Fibroblast of lung (primary cell): ENCODE results near the gene PANK4. TPM values are rescaled to one million over a fixed set of nuclear protein-coding genes. Genes with fewer than 3 reads are reported as not detected.

ENCODE experiments used
- DNase-seq, 2 donors: peaks; one replicate each; pipeline versions ENCODE4 v3.0.0 to v3.0.0-alpha.2; 2010; ENCODE audit warnings: low read depth in 2 of 2
- H2AFZ ChIP-seq: 2 replicates; pipeline ENCODE4 v1.5.1; 2012; ENCODE audit warnings: low read length, control low read depth, inconsistent platforms
- H3K27ac ChIP-seq: 2 replicates; pipeline ENCODE4 v1.5.1; 2011; ENCODE audit warnings: low read length, control low read depth; ENCODE audit not compliant: insufficient read depth
- H3K27me3 ChIP-seq: 2 replicates; pipeline ENCODE4 v1.5.1; 2011; ENCODE audit warnings: mild to moderate bottlenecking, low read length; ENCODE audit not compliant: control insufficient read depth, insufficient read depth
- H3K36me3 ChIP-seq: 2 replicates; pipeline ENCODE4 v1.5.1; 2011; ENCODE audit warnings: low read length; ENCODE audit not compliant: control insufficient read depth, insufficient read depth
- H3K4me1 ChIP-seq: 2 replicates; pipeline ENCODE4 v1.5.1; 2011; ENCODE audit warnings: low read length; ENCODE audit not compliant: control insufficient read depth, insufficient read depth; ENCODE audit errors: extremely low read depth
- H3K4me2 ChIP-seq: 2 replicates; pipeline ENCODE4 v1.5.1; 2011; ENCODE audit warnings: low read length, control low read depth; ENCODE audit not compliant: insufficient read depth; ENCODE audit errors: extremely low read depth
- H3K4me3 ChIP-seq, 4 experiments: fragments of 200-600 bp in 1 of 4; sonication (generic) in 1 of 4; replicated peaks in 1 of 4; 2 replicates each; pipeline ENCODE4 v1.5.1; 2011 to 2016; ENCODE audit warnings: low read length in 4 of 4, low read depth in 3 of 4, mild to moderate bottlenecking in 3 of 4, control low read depth in 2 of 4, inconsistent platforms in 1 of 4, mixed read lengths in 1 of 4; ENCODE audit not compliant: insufficient read depth in 1 of 4; ENCODE audit errors: control extremely low read depth in 1 of 4
- H3K79me2 ChIP-seq: 2 replicates; pipeline ENCODE4 v1.5.1; 2012; ENCODE audit warnings: mild to moderate bottlenecking, low read length, inconsistent platforms; ENCODE audit not compliant: control insufficient read depth, insufficient read depth
- H3K9ac ChIP-seq: 2 replicates; pipeline ENCODE4 v1.5.1; 2011; ENCODE audit warnings: mild to moderate bottlenecking, low read length, control low read depth; ENCODE audit not compliant: insufficient read depth
- H3K9me3 ChIP-seq: 2 replicates; pipeline ENCODE4 v1.5.1; 2012; ENCODE audit warnings: low read depth, low read length; ENCODE audit not compliant: control insufficient read depth, insufficient read depth
- H4K20me1 ChIP-seq: 2 replicates; pipeline ENCODE4 v1.5.1; 2011; ENCODE audit warnings: low read length; ENCODE audit not compliant: control insufficient read depth, insufficient read depth; ENCODE audit errors: extremely low read depth
- EZH2 ChIP-seq: IDR thresholded peaks from 2 replicates; pipeline ENCODE4 v1.5.1; 2012; ENCODE audit warnings: low read length, control low read depth, mild to moderate bottlenecking; ENCODE audit errors: missing control alignments
- polyA plus RNA-seq, 2 donors: library from polyadenylated mRNA; depleted of rRNA in 1 of 2; stranded (reverse) in 1 of 2; unstranded in 1 of 2; fragments of >200 nt; gene quantifications; 2 replicates each; pipeline ENCODE4 v1.2.1, GENCODE V29; 2011 to 2012; ENCODE audit warnings: missing spikeins in 1 of 2
- total RNA-seq: library from RNA; depleted of rRNA; stranded (reverse); fragments of >200 nt; gene quantifications from 2 replicates; pipeline ENCODE4 v1.2.1, GENCODE V29; 2014
- TF ChIP-seq, protein P1 (sequence below), 2 donors: IDR thresholded peaks in 1 of 2; conservative IDR thresholded peaks in 1 of 2; 1 replicate in 1 of 2; 2 replicates in 1 of 2; pipeline ENCODE4 v1.5.1; 2011 to 2012; ENCODE audit warnings: low read length in 2 of 2, control low read depth in 1 of 2, inconsistent platforms in 1 of 2, low read depth in 1 of 2, mild to moderate bottlenecking in 1 of 2

The PANK4 gene
- total and polyA plus RNA-seq, 2 donors (not counting 1 experiment from before 2014, with no cell fraction given): 8.5 to 17.0 TPM

DNA sequence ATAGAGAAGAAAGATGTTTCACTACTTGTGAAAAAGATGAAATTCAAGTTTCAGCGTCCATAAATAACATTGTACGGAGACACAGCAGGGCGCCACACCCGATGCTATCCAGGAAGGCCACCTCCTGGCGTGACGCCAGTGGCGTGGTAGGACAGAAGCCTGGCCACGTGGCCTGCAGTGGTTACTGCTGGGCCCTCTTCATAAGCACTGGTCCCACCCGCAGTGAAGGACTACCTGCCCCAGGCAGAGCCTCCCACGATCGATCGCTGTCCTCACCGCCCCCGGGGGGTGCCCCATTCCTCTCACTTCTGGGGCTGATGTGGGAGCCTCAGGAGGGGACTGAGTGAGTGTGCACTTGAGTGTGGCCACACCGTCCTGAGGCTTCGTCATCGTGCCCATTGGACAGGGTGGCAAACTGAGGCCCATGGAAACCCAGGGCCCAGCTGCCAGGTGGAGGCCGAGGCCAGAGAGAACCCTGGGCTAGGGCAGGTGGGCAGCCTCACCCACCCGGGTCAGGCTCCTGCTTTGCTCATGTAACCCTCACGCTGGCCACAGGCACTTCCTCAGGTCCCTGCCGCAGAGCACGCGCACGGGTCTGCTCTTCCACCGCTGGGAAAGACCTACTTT, 15.3 kb upstream of the PANK4 start:
- H3K4me3 ChIP-seq: no peak overlapping the region
- no peak overlapping the region for H2AFZ ChIP-seq
- no peaks in the 10 kb centered on the region for H4K20me1 ChIP-seq
- H3K4me2 ChIP-seq: no peak overlapping the region
- no peak for DNase-seq
- peaks cover 2% of the 10 kb centered on the region for H3K4me1 ChIP-seq
- no peak overlapping the region for H3K27ac ChIP-seq
- no peaks in the 10 kb centered on the region for H3K27me3 ChIP-seq
- no peaks in the 10 kb centered on the region for H3K36me3 ChIP-seq
- TF ChIP-seq, protein P1, sequence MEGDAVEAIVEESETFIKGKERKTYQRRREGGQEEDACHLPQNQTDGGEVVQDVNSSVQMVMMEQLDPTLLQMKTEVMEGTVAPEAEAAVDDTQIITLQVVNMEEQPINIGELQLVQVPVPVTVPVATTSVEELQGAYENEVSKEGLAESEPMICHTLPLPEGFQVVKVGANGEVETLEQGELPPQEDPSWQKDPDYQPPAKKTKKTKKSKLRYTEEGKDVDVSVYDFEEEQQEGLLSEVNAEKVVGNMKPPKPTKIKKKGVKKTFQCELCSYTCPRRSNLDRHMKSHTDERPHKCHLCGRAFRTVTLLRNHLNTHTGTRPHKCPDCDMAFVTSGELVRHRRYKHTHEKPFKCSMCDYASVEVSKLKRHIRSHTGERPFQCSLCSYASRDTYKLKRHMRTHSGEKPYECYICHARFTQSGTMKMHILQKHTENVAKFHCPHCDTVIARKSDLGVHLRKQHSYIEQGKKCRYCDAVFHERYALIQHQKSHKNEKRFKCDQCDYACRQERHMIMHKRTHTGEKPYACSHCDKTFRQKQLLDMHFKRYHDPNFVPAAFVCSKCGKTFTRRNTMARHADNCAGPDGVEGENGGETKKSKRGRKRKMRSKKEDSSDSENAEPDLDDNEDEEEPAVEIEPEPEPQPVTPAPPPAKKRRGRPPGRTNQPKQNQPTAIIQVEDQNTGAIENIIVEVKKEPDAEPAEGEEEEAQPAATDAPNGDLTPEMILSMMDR (conservative IDR thresholded peaks at IDR 0.05 in 1 of 2, IDR thresholded peaks at IDR 0.05 in 1 of 2; ENCODE audit: low read depth in 1 of 2, low read length in 2 of 2): no peak
- TF ChIP-seq EZH2: no peak
- H3K9ac ChIP-seq: no peak overlapping the region
- H3K9me3 ChIP-seq: no peaks in the 10 kb centered on the region
- H3K79me2 ChIP-seq: no peaks in the 10 kb centered on the region

DNA sequence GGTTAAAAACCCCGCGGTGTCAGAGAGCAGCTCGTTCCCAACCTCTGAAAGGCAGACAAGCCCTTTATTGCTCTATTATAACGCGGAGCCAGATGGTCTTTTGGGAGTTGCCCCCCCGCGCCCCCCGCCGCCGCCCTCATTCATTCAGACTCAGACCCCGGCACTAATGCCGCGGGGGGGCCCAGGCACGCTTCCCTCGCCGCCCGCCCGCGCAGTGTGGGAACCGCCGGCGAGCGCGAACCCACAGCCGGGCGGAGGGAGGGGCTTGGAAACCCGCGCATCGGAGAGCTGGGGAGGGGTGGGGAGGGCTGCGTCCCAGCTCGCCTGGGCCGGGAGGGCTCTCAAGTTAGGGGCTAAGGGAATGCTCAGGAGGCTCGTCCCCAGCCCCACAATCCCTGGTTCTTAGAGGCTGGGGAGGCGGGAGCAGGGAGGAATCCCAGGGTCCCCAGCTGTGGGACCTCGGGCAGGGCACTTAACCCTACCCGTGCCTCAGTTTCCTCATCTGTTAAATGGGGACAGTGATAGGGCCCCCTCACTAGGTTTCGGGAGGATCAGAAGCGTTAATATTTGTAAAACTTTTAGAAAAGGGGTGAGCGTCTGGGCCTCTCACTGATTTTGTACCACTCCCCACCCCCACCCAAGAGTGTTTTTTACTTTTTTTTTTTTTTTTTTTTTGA, 14.6 kb upstream of the PANK4 start:
- H3K36me3 ChIP-seq: no peaks in the 10 kb centered on the region
- no peak overlapping the region for H3K4me3 ChIP-seq
- no peak overlapping the region for H3K9ac ChIP-seq
- H3K27me3 ChIP-seq: no peaks in the 10 kb centered on the region
- DNase-seq: no peak
- no peaks in the 10 kb centered on the region for H3K79me2 ChIP-seq
- no peaks in the 10 kb centered on the region for H3K9me3 ChIP-seq
- no peak for TF ChIP-seq EZH2
- TF ChIP-seq, protein P1 (conservative IDR thresholded peaks at IDR 0.05 in 1 of 2, IDR thresholded peaks at IDR 0.05 in 1 of 2; ENCODE audit: low read depth in 1 of 2, low read length in 2 of 2): no peak
- no peak overlapping the region for H3K27ac ChIP-seq
- H4K20me1 ChIP-seq: no peaks in the 10 kb centered on the region
- H3K4me1 ChIP-seq: peaks cover 2% of the 10 kb centered on the region
- no peak overlapping the region for H2AFZ ChIP-seq
- no peak overlapping the region for H3K4me2 ChIP-seq

DNA sequence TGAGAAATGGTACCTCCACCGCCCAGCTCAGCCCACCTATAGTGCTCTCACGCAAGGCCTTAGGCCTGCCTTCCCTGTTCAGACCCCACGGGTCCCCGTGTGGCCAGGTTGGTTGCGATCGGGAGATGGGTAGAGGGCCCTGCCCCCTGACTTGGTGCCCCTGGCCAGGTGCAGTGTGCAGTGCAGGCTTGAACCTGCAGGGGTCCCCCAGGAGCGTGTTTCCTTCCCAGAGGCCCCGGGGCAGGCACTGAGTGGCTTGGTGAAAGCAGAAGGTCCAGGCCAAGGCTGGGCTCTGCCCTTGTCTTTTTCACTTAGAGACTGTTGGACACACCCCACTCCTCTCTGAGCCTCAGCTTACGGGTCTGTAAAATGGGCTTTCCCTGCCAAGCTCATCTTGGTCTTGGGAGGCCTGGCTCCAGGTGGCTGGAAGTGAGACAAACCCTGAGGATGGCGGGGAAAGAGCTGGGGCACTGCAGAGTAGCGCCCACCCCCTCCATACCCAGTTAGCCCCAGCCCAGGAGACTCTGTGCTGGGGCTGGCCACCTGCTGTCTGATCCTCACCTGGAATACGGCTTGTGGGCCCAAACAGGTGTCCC, 13.0 kb upstream of the PANK4 start:
- H3K4me3 ChIP-seq: no peak overlapping the region
- no peak overlapping the region for H3K9ac ChIP-seq
- TF ChIP-seq, protein P1 (conservative IDR thresholded peaks at IDR 0.05 in 1 of 2, IDR thresholded peaks at IDR 0.05 in 1 of 2; ENCODE audit: low read depth in 1 of 2, low read length in 2 of 2): peak in 1 of 2 donors; percentile 35
- no peak for TF ChIP-seq EZH2
- H3K4me1 ChIP-seq: no peaks in the 10 kb centered on the region
- no peak overlapping the region for H2AFZ ChIP-seq
- H3K79me2 ChIP-seq: no peaks in the 10 kb centered on the region
- H3K9me3 ChIP-seq: no peaks in the 10 kb centered on the region
- no peaks in the 10 kb centered on the region for H4K20me1 ChIP-seq
- no peak for DNase-seq
- H3K4me2 ChIP-seq: no peak overlapping the region
- no peaks in the 10 kb centered on the region for H3K27me3 ChIP-seq
- no peaks in the 10 kb centered on the region for H3K36me3 ChIP-seq
- H3K27ac ChIP-seq: no peak overlapping the region
